ENCODE measurements around the gene DGLUCY.

- TF ChIP-seq CTCF (IDR thresholded peaks at IDR 0.05): no peak
- TF ChIP-seq POLR2A (IDR thresholded peaks at IDR 0.05): no peak
- TF ChIP-seq POLR2AphosphoS5 (IDR thresholded peaks at IDR 0.05): no peak
Measured at GRCh38 chr14:91261986-91262549, 148.2 kb downstream of the DGLUCY start.

Data from prostate gland (tissue), 2 donors.